Caki2 (cell line): ENCODE results near the gene AUNIP. TPM values are rescaled to one million over a fixed set of nuclear protein-coding genes. Genes with fewer than 3 reads are reported as not detected.

Experiments used
- DNase-seq: peaks from one replicate; pipeline ENCODE4 v3.0.0-alpha.2; 2015; ENCODE audit warnings: low read depth
- in situ Hi-C: cut with HindIII; loops from 2 replicates; pipeline ENCODE4 v1.10.0; 2016; ENCODE audit warnings: low sequenced_read_pairs, low pct_unique_long_range_greater_than_20kb, mixed read lengths
- total RNA-seq: library from RNA; depleted of rRNA; stranded (reverse); fragments of >200 nt; shearing (Covaris generic); gene quantifications from 2 replicates; pipeline ENCODE4 v1.2.3, GENCODE V29; 2014; ENCODE audit warnings: low replicate concordance

Gene AUNIP
- total RNA-seq, 1 experiment from 2014 or later: 13.1 TPM

DNA sequence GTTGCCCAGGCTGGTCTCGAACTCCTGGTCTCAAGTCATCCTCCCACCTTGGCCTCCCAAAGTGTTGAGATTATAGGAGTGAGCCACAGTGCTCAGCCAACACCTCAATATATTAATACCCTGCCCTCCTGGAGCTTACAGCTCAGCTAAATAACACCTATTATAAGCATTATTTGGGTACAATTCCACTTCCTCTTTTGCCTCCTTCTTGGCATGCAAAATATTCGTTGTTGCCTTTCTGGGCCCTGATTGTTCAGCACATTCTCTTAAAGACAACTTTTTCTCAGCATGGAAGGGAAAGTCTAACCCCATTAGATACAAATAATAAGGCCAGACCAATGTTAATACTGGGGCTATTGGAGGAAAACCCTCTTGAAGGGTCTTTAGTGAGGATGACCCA, 13.5 kb upstream of the AUNIP start:
- DNase-seq: no peak
- in situ Hi-C loops: no loop called here

DNA sequence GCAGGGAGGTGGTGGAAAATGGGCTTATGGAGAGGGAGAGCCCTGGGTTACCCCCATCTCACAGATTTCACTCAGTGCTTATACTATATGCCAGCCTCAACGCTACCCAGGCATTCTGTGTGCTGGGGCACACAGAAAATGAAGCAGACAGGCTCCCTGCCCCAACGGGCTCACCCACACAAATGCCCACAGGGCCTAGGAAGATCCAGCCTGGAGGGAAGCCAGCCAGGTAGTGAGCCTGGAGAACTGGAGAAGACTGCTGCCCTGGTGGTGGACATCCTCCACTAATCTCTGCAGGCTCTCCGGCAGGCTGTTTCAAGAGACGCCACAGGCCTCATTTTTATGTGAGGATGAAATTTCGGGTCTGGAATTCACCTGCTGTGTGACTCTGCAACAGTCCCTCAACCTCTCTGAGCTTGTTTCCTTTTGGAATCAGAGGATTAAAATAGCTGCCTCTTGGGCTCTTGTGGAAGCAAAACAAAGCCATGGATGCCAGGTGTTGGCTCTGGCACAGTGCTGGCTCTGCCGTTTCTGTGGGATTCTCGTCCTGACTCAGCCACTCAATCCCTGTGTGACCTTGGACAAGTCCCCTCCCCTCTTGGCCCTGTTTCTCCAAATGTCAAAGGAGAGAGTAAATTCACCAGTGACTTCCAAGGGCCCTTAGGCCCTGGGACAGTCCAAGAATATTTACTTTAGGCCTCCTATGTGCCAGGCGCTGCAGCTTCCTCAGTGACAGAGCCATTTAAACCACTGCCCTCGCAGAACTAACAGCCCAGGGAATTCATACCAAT, 12.6 kb upstream of the AUNIP start:
- in situ Hi-C loops: no loop called here
- DNase-seq: no peak

DNA sequence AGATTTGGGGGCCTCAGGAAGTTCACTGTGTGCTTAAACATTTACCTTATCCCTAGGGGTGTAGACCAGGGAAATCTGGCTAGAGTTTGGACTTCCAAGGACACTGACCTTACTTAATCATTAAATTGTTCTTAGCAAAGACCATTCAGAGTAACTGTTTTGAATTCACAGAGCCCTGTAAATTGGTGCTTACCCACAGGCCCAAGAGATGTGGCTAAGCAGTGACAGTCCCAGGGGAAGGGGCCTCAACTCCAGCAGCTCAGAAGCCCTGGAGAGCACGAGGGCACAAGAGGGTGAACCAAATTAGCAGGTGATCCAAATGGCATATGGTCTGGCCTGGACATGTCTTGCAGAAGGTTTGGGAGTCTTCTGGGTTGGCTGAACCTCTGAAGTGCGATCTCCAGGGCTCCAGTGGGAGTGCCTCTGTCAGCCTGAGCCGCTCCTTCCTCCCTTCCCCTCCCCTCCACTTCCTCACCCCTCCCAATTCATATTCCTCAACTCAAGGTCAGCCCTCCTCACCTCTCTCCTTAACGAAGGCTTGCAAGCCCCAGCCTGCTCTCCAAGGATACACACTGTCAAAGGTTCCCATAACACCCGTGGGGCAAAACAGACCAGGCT, 11.9 kb upstream of the AUNIP start:
- in situ Hi-C loops: no loop called here
- no peak for DNase-seq

DNA sequence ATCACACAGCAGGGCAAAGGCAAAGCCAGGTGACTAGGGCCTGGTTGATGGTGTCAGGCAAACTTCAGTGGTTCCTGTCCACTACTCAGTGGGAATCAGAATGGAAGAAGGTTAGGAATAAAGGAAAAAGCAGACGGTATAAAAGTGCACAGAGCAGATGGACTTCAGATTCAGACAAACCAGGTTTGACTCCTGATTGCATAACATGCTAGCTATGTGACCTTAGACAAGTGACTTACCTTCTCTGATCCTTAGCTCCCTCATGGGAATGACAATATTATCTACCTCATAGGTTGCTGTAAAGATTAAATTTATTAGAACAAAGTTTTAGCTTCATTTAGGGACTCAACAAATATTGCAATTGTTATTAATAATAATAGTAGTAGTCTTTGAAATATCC, 11.4 kb upstream of the AUNIP start:
- no peak for DNase-seq
- in situ Hi-C loops: no loop called here

DNA sequence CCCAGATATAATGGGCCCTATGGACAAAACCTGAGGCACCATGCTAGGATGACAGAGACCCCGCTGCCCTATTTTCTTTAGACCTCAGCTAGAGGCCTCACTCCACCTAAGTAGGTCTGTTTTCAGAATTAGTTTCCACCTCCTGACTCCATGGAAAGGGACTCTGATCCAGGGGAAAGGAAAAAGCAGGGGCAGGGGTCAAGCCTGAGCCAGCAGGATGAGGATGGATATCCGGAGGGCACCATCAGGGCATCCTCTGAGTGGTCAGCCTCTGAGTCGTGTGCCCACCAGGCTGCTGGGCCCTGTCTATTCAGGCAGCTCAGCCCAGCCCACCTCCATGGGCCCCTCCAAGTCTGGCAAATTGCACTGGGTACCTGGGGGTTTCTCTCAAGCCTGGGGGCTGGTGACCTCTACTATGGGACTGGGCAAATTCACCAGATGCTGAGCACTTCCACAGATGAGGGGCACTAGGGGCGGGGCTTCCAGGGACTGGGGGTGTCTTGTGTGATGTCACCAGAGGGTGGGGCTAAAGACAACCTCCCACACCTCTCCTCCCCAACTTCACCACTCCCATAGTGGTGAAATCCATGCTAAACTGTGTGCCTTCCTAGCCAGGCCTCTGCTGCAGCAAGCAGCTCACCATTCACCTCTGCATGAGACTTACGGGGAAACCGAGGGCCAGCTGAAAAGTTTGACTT, 10.8 kb upstream of the AUNIP start:
- in situ Hi-C loops: no loop called here
- DNase-seq: no peak

DNA sequence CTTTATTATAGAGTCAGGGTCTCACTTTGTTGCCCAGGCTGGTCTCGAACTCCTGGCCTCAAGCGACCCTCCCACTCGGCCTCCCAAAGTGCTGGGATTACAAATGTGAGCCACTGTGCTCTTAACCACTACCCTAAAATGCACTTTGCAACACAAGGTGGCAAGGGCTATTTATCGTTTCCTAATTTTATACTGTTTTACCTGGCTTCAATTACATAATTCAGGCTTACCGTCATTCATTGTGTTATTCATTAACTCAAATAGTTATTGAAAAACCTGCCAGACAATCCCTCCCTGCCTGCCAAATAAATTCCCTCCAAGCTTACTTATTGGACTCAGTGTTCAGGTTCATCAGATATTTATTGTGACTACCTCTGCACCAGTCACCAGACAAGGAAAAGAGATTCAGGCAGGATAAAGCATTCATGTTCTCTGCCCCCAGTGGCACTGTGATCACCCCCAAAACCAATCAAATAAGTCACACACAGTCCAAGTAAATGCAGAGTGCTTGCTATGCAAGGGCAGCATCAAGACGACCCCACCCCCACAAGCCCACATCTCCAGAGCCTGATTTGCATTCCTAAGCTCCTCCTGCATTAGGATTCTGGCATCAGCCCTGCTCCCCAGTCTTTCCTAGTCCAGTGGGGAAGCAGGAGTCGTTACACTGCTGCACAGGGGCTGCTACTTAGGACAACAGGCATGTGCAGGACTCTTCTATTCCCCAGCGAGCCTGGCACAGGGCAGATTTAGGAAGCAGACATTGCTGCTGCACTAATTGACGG, 8.1 kb upstream of the AUNIP start:
- in situ Hi-C loops: no loop called here
- peak; percentile 79 for DNase-seq

DNA sequence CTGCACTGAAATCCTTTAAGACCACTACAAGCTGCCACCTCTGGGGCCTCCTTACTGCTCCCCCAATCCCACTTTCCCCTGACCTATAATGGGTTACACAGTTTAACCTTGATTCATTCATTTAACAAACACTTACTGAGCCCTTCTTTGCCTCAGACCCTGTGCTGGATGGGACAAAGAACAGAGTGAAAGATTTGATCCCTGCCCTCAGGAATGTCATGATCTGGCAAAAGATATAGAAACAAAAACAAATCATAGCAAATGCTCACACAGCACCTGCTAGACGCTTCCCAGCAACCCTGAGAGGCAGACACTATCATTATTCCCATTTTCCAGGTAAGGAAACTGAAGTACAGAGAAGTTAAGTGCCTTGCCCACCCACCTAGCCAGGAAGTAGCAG, 7.0 kb upstream of the AUNIP start:
- in situ Hi-C loops: no loop called here
- DNase-seq: peak; percentile 14

DNA sequence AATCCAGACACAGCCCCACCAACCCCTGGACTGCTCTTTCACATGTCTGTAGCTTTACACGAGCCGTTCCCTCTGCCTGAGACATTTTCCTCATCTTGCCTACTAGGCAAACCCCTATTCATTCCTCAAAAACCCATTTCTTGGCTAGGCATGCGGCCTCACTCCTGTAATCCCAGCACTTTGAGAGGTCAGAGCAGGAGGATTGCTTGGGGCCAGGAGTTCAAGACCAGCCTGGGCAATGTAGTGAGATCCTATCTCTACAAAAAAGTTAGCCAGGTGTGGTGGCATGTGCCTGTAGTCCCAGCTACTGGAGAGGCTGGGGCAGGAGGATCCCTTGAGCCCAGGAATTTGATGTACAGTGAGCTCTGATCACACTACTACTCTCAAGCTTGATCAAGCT, 5.2 kb upstream of the AUNIP start:
- in situ Hi-C loops: no loop called here
- DNase-seq: no peak

DNA sequence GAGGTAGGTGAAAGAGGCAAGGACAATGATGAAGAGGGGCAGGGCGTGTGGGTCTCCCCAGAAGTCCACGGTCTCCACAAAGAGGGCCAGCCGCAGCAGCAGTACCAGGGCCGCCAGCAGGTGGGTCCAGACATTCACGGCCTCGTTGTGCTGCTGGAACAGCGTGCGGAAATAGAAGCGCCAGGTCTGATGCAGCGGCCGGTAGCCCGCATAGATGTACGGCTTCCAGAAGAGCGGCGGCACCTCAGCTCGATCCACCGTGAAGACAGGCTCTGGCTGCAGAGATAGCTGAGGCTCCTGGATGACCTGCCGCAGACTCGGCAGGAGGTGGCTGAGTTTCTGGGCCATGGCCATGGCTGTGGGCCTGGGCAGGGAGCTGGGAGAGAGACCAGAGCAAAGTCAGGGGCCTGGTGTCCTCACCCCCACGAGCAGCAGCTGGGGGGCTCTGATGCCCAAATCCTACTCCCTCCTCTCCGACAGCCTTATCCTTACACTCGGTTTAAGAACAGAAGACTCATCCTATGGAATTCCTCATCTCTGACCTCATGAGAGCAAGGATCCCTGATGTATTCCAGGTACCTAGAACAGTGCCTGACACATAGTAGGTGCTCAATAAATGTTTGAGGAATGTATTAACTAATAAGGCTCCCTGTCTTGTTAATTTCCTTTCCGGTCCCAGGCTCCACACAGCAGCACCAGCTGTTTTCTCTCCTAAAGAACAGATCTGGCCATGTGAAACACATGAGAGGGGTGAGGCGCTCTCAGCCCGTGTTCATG, 4.4 kb upstream of the AUNIP start:
- in situ Hi-C loops: no loop called here
- DNase-seq: no peak

DNA sequence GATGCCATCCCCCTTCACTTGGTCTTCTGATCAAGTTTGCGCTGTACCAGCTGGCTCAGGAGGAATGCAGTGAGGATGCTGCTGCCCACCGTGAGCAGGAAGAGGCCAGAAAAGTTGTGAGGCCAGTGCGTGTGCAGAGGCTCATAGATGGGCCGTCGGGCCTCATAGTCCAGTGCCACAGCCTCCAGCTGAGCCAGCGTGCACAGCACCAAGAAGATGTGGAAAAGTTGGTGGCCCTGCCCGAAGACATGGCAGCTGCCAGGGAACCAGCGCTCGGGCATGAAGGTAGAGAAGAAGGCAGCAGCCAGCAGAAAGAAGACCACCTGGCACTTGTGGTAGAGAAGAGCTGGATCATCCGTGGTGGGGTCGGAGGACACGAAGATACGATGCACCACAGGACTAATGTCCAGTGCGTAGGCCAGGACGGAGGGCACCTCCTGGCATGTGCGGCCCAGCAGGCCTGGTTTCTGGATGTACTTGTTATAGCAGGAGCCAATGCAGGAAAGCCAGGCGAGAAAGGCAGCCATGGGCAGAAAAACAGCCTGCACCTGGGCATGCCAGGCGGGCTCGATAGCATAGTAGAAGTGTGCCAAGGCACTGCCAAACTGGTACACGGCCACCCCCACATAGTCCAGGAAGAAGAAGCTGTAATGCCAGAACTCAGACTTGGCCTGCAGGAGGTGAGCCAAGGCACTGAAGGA, 3.7 kb upstream of the AUNIP start:
- no peak for DNase-seq
- in situ Hi-C loops: no loop called here

DNA sequence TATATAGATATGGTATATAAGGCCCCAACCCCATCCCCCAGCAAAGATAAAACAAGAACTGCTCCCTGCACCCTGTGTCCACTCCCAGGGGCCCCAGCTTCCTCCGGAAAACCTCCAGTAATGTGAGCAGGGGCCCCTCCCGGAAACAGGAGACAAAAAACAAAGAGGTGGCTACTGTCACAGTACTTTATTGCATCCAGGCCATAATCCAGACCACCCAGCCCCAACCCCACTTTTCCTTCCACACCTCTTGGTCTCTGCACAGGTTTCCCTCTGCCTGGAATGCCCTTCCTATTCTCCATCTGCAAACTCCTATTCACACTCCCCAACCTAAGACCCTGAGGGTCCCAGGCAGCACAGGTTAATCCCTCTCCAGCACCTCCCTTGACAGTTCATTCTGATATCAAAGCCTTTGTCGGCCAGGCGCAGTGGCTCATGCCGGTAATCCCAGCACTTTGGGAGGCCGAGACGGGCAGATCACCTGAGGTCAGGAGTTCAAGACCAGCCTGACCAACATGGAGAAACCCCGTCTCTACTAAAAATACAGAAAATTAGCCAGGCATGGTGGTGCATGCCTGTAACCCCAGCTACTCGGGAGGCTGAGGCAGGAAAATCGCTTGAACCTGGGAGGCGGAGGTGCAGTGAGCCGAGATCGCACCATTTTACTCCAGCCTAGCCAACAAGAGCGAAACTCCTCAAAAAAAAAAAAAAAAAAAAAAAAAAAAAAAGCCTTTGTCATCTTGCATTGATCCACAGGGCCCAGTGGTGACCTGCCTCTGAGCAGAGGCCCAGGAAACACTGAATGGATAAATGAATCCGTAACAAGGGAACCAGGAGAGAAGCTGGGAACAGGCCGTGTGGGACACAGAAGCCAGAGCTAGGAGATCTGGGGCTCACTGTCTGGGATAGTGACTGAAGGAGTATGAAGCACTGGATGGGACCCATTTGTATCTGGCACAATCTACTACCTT, 2.3 kb upstream of the AUNIP start:
- DNase-seq: no peak
- in situ Hi-C loops: no loop called here

DNA sequence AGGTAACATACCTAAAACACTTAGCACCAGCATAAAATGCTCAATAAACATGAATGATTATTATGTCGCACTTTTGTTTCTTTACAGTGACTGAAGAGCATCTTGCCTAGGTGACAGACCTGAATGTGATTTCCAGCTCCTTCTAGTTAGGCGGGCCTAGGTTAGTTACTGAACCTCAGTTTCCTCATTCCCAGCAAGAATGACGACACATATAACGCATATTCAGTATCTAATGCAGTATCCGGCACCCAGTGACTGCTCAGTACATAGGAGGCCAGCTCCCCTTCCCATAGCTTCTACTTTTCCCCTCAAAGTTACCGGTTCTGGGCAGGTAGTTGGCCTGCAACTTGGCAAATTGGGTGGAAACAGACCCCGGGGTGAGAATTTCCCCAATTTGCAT, 763 bp downstream of the AUNIP start:
- no peak for DNase-seq
- in situ Hi-C loops: no loop called here

DNA sequence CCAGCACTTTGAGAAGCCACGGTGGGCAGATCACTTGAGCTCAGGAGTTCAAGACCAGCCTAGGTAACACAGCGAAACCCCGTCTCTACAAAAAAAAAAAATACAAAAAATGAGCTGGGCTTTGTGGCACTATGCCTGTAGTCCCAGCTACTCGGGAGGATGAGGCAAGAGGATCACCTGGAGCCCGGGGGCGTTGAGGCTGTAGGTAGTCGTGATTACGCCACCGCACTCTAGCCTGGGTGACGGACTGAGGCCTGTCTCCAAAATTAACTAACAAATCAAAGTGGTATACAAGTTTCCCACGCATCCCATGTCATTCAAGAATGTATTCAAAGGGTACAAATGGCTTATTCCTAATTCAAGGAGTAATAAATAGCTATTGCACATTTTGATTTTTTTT, 2.4 kb downstream of the AUNIP start:
- in situ Hi-C loops: no loop called here
- no peak for DNase-seq

DNA sequence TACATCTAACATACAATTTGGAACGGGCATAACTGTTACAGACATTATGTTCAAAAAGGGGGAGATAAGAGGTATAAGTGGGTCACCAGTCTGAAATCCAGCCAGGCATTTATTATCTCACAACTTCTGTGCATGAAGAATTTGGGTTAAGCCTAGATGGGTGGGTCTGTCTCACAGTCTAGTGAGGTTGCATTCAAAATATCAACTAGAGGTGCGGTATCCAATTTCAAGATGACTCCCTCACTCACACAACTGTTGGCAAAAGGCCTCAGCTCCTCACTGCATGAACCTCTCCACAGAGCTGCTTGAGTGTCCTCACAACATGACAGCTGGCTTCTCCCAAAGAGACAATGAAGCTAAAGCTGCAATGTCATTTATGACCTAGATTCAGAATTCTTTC, 4.7 kb downstream of the AUNIP start:
- DNase-seq: no peak
- in situ Hi-C loops: no loop called here

DNA sequence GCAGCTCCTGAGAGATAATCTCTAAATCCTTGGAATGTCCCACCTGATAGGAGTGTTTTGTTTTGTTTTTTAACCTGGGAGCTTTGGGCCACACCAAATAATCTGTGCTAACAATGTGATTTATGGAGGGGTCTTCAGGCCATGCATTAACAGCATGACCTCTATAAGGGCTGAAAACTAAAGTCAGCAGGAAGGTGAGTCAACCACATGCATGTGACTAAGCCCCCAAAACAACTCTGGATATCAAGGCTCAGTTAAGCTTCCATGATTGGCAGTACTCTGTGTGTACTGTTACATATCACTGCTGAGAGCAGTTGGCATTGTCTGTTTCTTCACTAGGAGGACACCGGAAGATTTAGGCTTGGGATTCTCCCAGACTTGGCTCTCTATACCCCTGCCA, 10.7 kb downstream of the AUNIP start:
- DNase-seq: no peak
- in situ Hi-C loops: no loop called here

DNA sequence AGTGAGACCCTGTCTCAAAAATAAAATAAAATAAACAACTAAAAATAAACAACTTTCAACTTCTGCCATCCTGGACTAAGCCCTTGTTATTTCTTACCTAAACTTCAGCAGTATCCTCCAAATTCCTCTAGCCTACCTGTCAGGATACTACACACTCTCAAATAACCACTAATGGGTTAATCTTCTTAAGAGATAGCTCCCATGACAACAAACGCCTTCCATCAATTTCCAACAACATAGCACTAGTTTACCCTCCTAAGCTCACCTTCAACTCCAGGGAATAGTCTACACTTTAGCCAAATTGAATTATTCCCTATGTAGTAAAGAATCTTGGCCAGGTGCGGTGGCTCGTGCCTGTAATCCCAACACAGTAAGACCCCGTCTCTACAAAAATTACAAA, 11.3 kb downstream of the AUNIP start:
- no peak for DNase-seq
- in situ Hi-C loops: no loop called here

DNA sequence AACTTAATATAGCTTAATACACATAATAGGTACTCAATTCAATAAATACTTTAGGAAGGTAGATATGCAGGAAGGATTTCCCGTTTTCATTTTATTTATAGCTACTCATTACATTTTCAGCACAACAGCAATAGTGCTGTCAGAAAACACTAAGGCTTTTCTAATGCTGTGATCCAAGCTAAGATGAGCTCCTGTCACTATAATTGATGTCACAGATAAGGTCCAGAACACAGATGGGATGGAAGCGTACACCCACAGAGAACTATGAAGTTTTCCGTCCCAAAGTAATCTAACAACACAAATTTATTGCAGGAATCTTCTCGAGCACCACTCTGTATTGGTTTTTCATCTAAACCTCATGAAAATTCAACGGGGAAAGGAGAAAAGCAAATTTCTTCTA, 13.6 kb downstream of the AUNIP start:
- no peak for DNase-seq
- in situ Hi-C loops: no loop called here
